ENCODE measurements around the gene MEX3B.

Gene MEX3B

GRCh38 chr15:82072926-82073537 lies 27.2 kb upstream of the MEX3B start:
- Histone ChIP-seq H3K9ac (ENCODE audit: low read length in 5 of 5) (no peak overlapping the region), H3K27me3 (ENCODE audit: control insufficient read depth in 5 of 5, insufficient read depth in 4 of 5, low read length in 5 of 5) (peaks cover 0 to 4% (median 0%) of the 10 kb centered on the region in 5 donors), H3K27ac (ENCODE audit: low read depth, low read length) (no peak overlapping the region), H3K4me3 (ENCODE audit: low read depth in 1 of 5, low read length in 5 of 5) (no peak overlapping the region), H3K9me3 (ENCODE audit: control insufficient read depth in 5 of 5, low read length in 5 of 5) (peaks cover 0 to 4% (median 0%) of the 10 kb centered on the region in 5 donors), H3K4me1 (ENCODE audit: control insufficient read depth in 5 of 5, insufficient read depth in 5 of 5, low read length in 5 of 5) (no peaks in the 10 kb centered on the region), H3K36me3 (ENCODE audit: control insufficient read depth in 5 of 5, insufficient read depth in 5 of 5, low read length in 5 of 5) (no peaks in the 10 kb centered on the region)

- Histone ChIP-seq H3K4me3 (ENCODE audit: low read depth in 1 of 5, low read length in 5 of 5) (no peak overlapping the region), H3K9ac (ENCODE audit: low read length in 5 of 5) (no peak overlapping the region), H3K27ac (ENCODE audit: low read depth, low read length) (no peak overlapping the region), H3K9me3 (ENCODE audit: control insufficient read depth in 5 of 5, low read length in 5 of 5) (no peaks in the 10 kb centered on the region), H3K27me3 (ENCODE audit: control insufficient read depth in 5 of 5, insufficient read depth in 4 of 5, low read length in 5 of 5) (peaks cover 8 to 22% (median 18%) of the 10 kb centered on the region in 5 donors), H3K4me1 (ENCODE audit: control insufficient read depth in 5 of 5, insufficient read depth in 5 of 5, low read length in 5 of 5) (no peaks in the 10 kb centered on the region), H3K36me3 (ENCODE audit: control insufficient read depth in 5 of 5, insufficient read depth in 5 of 5, low read length in 5 of 5) (no peaks in the 10 kb centered on the region)
These were observed 20.6 kb upstream of the MEX3B start for GRCh38 chr15:82066455-82066854.

- Histone ChIP-seq H3K27me3 (ENCODE audit: control insufficient read depth in 5 of 5, insufficient read depth in 4 of 5, low read length in 5 of 5) (peaks cover 11 to 26% (median 21%) of the 10 kb centered on the region in 5 donors), H3K9ac (ENCODE audit: low read length in 5 of 5) (no peak overlapping the region), H3K4me1 (ENCODE audit: control insufficient read depth in 5 of 5, insufficient read depth in 5 of 5, low read length in 5 of 5) (no peaks in the 10 kb centered on the region), H3K36me3 (ENCODE audit: control insufficient read depth in 5 of 5, insufficient read depth in 5 of 5, low read length in 5 of 5) (no peaks in the 10 kb centered on the region), H3K4me3 (ENCODE audit: low read depth in 1 of 5, low read length in 5 of 5) (no peak overlapping the region), H3K9me3 (ENCODE audit: control insufficient read depth in 5 of 5, low read length in 5 of 5) (no peaks in the 10 kb centered on the region), H3K27ac (ENCODE audit: low read depth, low read length) (no peak overlapping the region)
These were observed 19.0 kb upstream of the MEX3B start for GRCh38 chr15:82064824-82065223.

GRCh38 chr15:82062479-82063454 lies 16.9 kb upstream of the MEX3B start:
- no peak overlapping the region for H3K4me3 ChIP-seq (ENCODE audit: low read depth in 1 of 5, low read length in 5 of 5)
- no peaks in the 10 kb centered on the region for H3K36me3 ChIP-seq (ENCODE audit: control insufficient read depth in 5 of 5, insufficient read depth in 5 of 5, low read length in 5 of 5)
- no peak overlapping the region for H3K9ac ChIP-seq (ENCODE audit: low read length in 5 of 5)
- H3K4me1 ChIP-seq (ENCODE audit: control insufficient read depth in 5 of 5, insufficient read depth in 5 of 5, low read length in 5 of 5) = no peaks in the 10 kb centered on the region
- peaks cover 19 to 41% (median 34%) of the 10 kb centered on the region in 5 donors for H3K27me3 ChIP-seq (ENCODE audit: control insufficient read depth in 5 of 5, insufficient read depth in 4 of 5, low read length in 5 of 5)
- H3K27ac ChIP-seq (ENCODE audit: low read depth, low read length) = no peak overlapping the region
- H3K9me3 ChIP-seq (ENCODE audit: control insufficient read depth in 5 of 5, low read length in 5 of 5) = no peaks in the 10 kb centered on the region

GRCh38 chr15:82060817-82061216 lies 15.0 kb upstream of the MEX3B start:
- H3K9me3 ChIP-seq (ENCODE audit: control insufficient read depth in 5 of 5, low read length in 5 of 5) = no peaks in the 10 kb centered on the region
- H3K9ac ChIP-seq (ENCODE audit: low read length in 5 of 5) = no peak overlapping the region
- no peak overlapping the region for H3K4me3 ChIP-seq (ENCODE audit: low read depth in 1 of 5, low read length in 5 of 5)
- no peaks in the 10 kb centered on the region for H3K4me1 ChIP-seq (ENCODE audit: control insufficient read depth in 5 of 5, insufficient read depth in 5 of 5, low read length in 5 of 5)
- no peak overlapping the region for H3K27ac ChIP-seq (ENCODE audit: low read depth, low read length)
- peaks cover 24 to 51% (median 43%) of the 10 kb centered on the region in 5 donors for H3K27me3 ChIP-seq (ENCODE audit: control insufficient read depth in 5 of 5, insufficient read depth in 4 of 5, low read length in 5 of 5)
- H3K36me3 ChIP-seq (ENCODE audit: control insufficient read depth in 5 of 5, insufficient read depth in 5 of 5, low read length in 5 of 5) = no peaks in the 10 kb centered on the region

- Histone ChIP-seq H3K4me3 (ENCODE audit: low read depth in 1 of 5, low read length in 5 of 5) (no peak overlapping the region), H3K9me3 (ENCODE audit: control insufficient read depth in 5 of 5, low read length in 5 of 5) (no peaks in the 10 kb centered on the region), H3K4me1 (ENCODE audit: control insufficient read depth in 5 of 5, insufficient read depth in 5 of 5, low read length in 5 of 5) (no peaks in the 10 kb centered on the region), H3K9ac (ENCODE audit: low read length in 5 of 5) (no peak overlapping the region), H3K27me3 (ENCODE audit: control insufficient read depth in 5 of 5, insufficient read depth in 4 of 5, low read length in 5 of 5) (peaks cover 19 to 42% (median 36%) of the 10 kb centered on the region in 5 donors), H3K36me3 (ENCODE audit: control insufficient read depth in 5 of 5, insufficient read depth in 5 of 5, low read length in 5 of 5) (no peaks in the 10 kb centered on the region), H3K27ac (ENCODE audit: low read depth, low read length) (no peak overlapping the region)
These were observed 12.8 kb upstream of the MEX3B start for GRCh38 chr15:82058517-82059204.

- Histone ChIP-seq H3K36me3 (ENCODE audit: control insufficient read depth in 5 of 5, insufficient read depth in 5 of 5, low read length in 5 of 5) (no peaks in the 10 kb centered on the region), H3K27me3 (ENCODE audit: control insufficient read depth in 5 of 5, insufficient read depth in 4 of 5, low read length in 5 of 5) (peaks cover 17 to 40% (median 36%) of the 10 kb centered on the region in 5 donors)
These were observed 12.2 kb upstream of the MEX3B start for GRCh38 chr15:82058026-82058425.

GRCh38 chr15:82056958-82057823 lies 11.4 kb upstream of the MEX3B start:
- Histone ChIP-seq H3K4me1 (ENCODE audit: control insufficient read depth in 5 of 5, insufficient read depth in 5 of 5, low read length in 5 of 5) (no peaks in the 10 kb centered on the region), H3K27me3 (ENCODE audit: control insufficient read depth in 5 of 5, insufficient read depth in 4 of 5, low read length in 5 of 5) (peaks cover 9 to 33% (median 32%) of the 10 kb centered on the region in 5 donors), H3K36me3 (ENCODE audit: control insufficient read depth in 5 of 5, insufficient read depth in 5 of 5, low read length in 5 of 5) (no peaks in the 10 kb centered on the region), H3K27ac (ENCODE audit: low read depth, low read length) (no peak overlapping the region), H3K9me3 (ENCODE audit: control insufficient read depth in 5 of 5, low read length in 5 of 5) (no peaks in the 10 kb centered on the region), H3K9ac (ENCODE audit: low read length in 5 of 5) (no peak overlapping the region), H3K4me3 (ENCODE audit: low read depth in 1 of 5, low read length in 5 of 5) (no peak overlapping the region)

More at GRCh38 chr15:82058026-82058425, 12.2 kb upstream of the MEX3B start:
- no peak overlapping the region for H3K27ac ChIP-seq (ENCODE audit: low read depth, low read length)
- H3K4me1 ChIP-seq (ENCODE audit: control insufficient read depth in 5 of 5, insufficient read depth in 5 of 5, low read length in 5 of 5) = no peaks in the 10 kb centered on the region
- no peak overlapping the region for H3K9ac ChIP-seq (ENCODE audit: low read length in 5 of 5)
- H3K9me3 ChIP-seq (ENCODE audit: control insufficient read depth in 5 of 5, low read length in 5 of 5) = no peaks in the 10 kb centered on the region
- H3K4me3 ChIP-seq (ENCODE audit: low read depth in 1 of 5, low read length in 5 of 5) = no peak overlapping the region

GRCh38 chr15:82052751-82053150 lies 6.9 kb upstream of the MEX3B start:
- no peaks in the 10 kb centered on the region for H3K9me3 ChIP-seq (ENCODE audit: control insufficient read depth in 5 of 5, low read length in 5 of 5)
- peaks cover 0 to 5% (median 3%) of the 10 kb centered on the region in 5 donors for H3K4me1 ChIP-seq (ENCODE audit: control insufficient read depth in 5 of 5, insufficient read depth in 5 of 5, low read length in 5 of 5)
- no peaks in the 10 kb centered on the region for H3K36me3 ChIP-seq (ENCODE audit: control insufficient read depth in 5 of 5, insufficient read depth in 5 of 5, low read length in 5 of 5)
- H3K27me3 ChIP-seq (ENCODE audit: control insufficient read depth in 5 of 5, insufficient read depth in 4 of 5, low read length in 5 of 5) = peaks cover 0 to 13% (median 12%) of the 10 kb centered on the region in 5 donors
- H3K9ac ChIP-seq (ENCODE audit: low read length in 5 of 5) = no peak overlapping the region
- no peak overlapping the region for H3K27ac ChIP-seq (ENCODE audit: low read depth, low read length)
- no peak overlapping the region for H3K4me3 ChIP-seq (ENCODE audit: low read depth in 1 of 5, low read length in 5 of 5)

All from subcutaneous abdominal adipose tissue (tissue), 5 donors.